ENCODE results near the gene CLBA1.
"Not testable (repeated sequence)": the region's sequence is repeated elsewhere in the genome, so short reads cannot be mapped to it uniquely, and the experiment has no call there.

CLBA1 gene

DNA sequence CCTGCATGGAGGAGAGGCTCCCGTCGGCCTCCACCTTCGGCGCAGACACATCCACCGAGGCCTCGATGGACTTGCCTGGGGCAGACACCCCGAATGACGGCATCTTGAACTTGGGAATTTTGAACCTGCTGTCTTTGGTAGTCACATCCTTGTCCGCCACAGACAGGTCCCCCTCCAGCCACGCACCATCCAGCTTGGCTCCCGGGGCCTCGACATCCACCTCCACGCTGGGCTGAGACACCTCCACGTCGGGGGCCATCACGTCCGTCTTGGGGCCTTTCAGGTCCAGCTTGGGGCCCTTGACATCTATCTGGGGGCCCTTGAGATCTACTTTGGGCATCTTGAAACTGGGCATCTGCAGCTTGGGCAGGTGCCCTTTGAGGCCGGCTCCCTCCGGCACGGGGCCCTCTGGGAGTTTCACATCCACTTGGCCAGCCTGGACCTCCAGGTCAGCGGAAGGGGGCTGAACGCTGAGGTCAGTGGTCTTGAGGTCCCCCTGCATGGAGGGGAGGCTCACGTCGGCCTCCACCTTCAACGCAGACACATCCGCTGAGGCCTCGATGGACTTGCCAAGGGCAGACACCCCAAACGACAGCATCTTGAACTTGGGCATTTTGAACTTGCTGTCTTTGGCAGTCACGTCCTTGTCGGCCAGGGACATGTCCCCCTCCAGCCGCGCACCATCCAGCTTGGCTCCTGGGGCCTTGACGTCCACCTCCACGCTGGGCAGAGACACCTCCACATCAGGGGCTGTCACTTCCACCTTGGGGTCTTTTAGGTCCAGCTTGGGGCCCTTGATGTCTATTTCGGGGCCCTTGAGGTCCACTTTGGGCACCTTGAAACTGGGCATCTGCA lies 37.5 kb upstream of the CLBA1 start:
- DNase-seq, result not testable (repeated sequence)

DNA sequence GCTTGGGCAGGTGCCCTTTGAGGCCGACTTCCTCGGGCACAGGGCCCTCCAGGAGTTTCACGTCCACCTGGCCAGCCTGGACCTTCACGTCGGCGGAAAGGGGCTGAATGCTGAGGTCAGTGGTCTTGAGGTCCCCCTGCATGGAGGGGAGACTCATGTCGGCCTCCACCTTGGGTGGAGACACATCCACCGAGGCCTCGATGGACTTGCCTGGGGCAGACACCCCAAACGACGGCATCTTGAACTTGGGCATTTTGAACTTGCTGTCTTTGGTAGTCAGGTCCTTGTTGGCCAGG lies 36.9 kb upstream of the CLBA1 start:
- DNase-seq, result no peak

DNA sequence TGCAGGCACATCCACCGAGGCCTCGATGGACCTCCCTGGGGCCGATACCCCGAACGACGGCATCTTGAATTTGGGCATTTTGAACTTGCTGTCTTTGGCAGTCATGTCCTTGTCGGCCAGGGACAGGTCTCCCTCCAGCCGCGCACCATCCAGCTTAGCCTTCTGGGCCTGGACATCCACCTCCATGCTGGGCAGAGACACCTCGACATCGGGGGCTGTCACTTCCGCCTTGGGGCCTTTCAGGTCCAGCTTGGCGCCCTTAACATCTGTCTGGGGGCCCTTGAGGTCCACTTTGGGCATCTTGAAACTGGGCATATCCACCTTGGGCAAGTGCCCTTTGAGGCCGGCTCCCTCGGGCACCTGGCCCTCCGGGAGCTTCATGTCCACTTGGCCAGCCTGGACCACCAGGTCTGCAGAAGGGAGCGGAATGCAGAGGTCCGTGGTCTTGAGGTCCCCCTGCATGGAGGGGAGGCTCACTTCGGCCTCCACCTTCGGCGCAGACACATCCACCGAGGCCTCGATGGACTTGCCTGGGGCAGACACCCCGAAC lies 36.1 kb upstream of the CLBA1 start:
- not testable (repeated sequence) for DNase-seq

DNA sequence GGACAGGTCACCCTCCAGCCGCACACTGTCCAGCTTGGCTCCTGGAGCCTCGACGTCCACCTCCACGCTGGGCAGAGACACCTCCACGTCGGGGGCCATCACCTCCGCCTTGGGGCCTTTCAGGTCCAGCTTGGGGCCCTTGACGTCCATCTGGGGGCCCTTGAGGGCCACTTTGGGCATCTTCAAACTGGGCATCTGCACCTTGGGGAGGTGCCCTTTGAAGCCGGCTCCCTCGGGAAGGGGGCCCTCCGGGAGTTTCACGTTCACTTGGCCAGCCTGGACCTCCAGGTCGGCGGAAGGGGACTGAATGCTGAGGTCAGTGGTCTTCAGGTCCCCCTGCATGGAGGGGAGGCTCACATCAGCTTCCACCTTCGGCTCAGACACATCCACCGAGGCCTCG lies 35.6 kb upstream of the CLBA1 start:
- DNase-seq, result no peak

DNA sequence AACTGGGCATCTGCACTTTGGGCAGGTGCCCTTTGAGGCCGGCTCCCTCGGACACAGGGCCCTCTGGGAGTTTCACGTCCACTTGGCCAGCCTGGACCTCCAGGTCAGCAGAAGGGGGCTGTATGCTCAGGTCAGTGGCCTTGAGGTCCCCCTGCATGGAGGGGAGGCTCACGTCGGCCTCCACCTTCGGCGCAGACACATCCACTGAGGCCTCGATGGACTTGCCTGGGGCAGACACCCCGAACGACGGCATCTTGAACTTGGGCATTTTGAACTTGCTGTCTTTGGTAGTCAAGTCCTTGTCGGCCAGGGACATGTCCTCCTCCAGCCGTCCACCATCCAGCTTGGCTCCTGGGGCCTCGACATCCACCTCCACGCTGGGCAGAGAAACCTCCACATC lies 34.9 kb upstream of the CLBA1 start:
- not testable (repeated sequence) for DNase-seq

DNA sequence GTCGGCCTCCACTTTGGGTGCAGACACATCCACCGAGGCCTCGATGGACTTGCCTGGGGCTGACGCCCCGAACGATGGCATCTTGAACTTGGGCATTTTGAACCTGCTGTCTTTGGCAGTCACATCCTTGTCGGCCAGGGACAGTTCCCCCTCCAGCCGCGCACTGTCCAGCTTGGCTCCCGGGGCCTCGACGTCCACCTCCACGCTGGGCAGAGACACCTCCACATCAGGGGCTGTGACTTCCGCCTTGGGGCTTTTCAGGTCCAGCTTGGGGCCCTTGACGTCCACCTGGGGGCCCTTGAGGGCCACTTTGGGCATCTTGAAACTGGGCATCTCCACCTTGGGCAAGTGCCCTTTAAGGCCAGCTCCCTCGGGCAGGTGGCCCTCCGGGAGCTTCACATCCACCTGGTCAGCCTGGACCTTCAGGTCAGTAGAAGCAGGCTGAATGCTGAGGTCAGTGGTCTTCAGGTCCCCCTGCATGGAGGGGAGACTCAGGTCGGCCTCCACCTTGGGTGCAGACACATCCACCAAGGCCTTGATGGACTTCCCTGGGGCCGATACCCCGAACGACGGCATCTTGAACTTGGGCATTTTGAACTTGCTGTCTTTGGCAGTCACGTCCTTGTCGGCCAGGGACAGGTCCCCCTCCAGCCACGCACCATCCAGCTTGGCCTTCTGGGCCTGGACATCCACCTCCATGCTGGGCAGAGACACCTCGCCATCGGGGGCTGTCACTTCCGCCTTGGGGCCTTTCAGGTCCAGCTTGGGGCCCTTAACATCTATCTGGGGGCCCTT lies 33.5 kb upstream of the CLBA1 start:
- not testable (repeated sequence) for DNase-seq

DNA sequence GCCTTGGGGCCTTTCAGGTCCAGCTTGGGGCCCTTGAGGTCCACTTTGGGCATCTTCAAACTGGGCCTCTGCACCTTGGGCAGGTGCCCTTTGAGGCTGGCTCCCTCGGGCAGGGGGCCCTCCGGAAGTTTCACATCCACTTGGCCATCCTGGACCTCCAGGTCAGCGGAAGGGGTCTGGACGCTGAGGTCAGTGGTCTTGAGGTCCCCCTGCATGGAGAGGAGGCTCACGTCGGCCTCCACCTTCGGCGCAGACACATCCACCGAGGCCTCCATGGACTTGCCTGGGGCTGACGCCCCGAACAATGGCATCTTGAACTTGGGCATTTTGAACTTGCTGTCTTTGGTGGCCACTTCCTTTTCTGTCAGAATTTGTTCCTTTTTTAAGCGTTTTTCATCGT lies 32.5 kb upstream of the CLBA1 start:
- DNase-seq, result no peak

DNA sequence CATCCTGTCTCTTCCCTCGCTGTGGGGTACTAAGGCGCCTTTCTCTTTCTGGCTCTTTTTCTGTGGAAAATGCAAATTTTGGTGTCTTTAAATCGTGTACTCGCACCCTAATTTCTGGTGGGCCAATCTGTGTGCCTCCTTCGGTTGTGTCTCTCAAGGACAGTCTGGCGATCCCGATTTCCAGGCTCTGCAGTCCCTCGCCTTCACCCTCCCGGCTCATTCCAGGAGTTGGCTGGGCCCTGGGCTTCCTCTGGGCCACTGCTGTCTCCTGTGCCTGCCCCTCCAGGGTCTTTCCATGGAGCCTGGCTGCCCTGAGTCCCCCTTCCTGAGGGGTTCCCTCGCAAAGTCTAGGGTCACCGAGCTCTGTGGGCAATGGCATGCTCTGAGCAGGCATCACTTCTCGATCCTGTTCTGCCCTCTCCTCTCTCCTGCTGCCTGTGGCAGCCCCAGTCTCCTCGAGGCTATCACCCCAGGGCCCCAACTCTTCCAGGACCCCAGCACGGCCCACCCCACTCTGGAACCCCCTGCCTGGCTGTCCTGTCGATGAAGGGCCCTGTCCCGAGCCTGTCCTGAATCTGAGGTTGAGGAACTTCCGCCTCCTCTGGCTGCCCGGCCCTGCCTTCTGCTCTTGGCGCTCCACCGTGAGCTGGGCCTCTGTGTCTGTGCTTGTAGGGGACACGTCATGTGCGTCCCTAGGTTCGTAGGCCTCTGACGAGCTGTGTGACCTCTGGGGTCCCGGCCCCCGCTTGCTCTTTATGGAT lies 31.5 kb upstream of the CLBA1 start:
- DNase-seq, result no peak

DNA sequence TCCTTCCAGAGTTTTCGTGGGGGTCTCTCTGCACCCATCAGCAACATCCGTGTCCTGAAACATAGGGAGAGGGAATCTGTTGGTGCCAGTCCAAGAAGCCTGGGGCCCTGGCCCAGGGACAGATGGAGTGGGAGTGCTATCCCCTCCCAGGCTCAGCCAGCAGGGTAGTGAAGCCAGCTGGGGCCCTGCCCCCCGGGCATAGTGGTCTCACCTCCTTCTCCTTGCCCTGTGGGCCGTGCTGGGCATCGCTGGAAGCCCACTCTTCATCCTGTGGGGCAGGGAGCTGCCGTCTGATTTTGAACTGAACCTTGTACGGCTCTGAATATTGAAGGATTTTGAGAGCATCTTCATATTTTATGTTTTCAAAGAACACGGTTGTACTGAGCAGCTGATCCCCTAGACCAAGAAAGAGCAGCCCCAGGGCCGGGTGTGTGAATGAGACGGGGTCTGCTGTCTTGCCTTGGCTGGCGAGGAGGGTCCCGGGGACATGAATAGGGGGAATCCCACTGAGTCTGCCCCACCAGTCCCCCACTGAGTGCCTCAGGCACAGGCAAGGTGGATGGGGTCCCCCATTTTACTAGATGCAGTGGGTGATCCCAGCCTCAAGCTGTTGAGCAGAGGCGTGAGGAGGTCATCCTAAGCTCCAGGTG lies 30.7 kb upstream of the CLBA1 start:
- no peak for DNase-seq

DNA sequence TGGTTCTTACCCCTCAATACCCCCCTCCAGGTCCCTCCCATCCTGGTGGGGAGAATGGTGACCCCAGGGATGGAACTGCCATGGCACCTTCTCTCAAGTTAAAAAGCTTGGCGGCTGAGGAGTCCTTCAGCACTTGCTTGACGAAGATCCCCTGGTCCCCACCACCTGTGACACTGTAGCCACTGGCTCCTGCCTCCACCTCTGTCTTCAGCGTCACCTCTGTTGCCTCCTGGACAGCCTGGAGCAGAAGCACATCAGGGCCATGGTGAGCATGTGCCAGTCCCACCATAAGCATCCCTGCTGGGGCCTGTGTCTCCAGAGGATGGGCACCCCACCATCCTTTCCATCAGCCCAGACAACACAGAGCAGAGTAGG lies 30.2 kb upstream of the CLBA1 start:
- no peak for DNase-seq

DNA sequence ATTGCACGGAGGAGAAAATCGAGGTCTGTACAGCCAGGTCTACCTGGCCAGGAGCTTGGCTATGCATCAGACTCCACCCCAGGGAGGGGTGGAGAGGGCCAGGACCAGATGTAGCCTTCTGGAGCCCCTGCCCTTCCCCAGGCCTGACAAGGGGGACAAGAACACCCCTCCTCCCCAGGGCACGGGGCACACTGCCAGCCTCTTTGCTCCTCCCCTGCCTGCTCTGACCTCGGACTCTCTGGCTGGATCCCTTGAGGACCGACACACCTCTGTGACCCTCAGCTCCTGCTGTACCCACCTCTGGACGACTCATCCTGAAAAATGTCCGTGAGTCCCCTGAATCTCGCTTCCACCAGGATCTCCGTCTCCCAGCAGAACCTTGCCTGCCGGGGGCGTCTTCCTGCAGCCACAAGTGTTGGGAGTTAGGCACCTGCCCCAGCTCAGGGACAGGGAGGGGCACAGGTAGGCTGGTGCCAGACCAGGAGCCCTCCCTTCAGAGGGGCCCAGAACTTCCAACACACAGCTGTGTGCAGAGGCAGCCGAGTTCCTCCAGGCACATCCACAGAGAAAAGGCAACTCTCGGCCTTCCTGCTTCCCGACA lies 29.2 kb upstream of the CLBA1 start:
- no peak for DNase-seq

DNA sequence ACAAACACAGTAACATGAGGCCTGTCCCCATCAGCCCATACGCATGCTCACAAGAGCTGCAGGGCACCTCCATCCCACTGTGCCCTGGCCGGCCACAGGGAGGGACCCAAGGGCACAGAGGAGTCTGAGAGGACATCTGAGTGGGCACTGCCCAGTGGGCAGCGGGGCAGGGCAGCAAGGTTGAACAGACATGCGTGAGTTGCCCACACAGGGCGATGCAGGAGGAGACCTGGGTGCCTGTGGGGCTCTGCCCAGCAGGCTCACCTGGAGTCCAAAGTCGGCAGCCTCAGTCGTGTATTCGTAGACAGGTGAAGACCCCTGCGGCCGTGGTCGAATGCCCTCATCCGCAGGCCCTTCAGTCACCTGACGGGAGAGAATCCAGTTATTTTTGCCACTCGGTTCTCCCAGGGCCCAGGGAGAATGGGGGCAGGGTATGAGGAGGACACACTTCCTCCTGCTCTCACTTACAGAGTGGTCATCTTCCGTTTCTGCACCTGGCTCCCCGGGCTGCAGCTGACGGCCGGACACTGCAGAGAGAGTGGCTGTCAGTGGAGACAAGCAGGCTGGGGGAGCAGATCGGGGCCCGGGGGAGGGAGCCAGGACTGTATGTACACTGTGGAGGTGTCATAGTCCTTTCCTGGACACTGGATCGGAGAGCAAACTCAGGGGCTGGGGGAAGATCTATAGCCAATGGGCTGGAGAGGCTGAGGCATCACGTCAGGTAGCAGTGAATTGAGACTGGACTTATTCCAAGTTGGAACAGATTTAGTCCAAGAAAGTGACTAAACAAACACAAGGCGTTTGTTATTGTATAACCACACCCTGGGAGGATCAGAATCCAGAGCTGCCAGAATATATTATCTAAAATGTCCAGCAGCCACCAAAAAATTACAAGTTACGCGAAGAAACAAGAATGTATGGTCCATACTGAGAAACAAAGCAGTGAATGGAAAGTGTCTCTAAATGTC lies 28.2 kb upstream of the CLBA1 start:
- DNase-seq, result no peak

DNA sequence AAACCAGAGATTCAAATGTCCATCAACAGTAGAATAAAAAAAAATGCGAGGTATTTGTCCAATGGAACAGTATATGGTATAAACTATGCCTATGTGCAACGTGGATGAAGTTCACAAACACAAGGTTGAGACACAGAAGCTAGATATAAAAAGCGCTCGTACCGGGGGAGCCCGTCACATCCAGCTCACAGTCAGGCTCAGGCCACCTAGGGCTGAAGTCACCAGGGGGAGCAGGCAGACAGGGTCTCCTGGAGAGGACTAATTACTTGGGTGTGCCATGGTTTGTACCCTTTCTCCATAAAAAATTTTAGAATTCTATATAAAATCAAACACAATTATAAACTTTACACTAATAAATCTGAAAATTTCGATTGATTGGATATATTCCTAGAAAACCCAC lies 21.0 kb upstream of the CLBA1 start:
- no peak for DNase-seq

DNA sequence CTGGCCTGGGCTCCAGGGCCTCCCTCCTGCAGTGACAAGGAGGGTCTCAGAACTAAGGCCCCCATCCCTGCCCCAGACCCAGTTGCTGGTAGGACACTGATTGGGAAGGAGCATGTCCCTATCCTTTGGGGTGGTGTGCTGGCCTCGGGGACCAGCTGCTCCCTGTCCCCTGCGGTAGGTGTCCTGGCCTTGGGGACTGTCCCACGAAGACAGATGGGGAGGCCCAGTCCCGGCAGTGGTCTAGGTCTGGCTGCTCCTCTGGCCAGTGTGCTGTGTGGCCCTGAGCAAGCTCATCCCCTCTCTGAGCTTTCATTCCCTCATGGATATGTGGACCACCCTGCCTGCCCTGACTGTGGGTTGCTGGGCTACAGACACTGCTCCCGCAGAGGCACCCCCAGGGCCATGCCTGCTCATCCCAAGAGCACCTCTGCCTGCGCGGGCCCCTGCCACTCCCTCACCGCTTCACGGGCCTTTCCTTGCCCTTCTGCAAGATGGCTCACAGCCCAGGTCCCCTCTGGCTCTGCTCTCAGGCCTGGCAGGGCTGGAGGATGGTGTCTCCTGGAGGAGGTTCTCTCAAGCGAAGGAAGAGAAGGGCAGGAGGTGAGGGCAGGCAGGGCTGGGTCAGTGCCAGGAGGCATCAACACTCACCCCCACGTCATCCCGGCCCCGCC lies 19.9 kb upstream of the CLBA1 start:
- DNase-seq, result no peak

DNA sequence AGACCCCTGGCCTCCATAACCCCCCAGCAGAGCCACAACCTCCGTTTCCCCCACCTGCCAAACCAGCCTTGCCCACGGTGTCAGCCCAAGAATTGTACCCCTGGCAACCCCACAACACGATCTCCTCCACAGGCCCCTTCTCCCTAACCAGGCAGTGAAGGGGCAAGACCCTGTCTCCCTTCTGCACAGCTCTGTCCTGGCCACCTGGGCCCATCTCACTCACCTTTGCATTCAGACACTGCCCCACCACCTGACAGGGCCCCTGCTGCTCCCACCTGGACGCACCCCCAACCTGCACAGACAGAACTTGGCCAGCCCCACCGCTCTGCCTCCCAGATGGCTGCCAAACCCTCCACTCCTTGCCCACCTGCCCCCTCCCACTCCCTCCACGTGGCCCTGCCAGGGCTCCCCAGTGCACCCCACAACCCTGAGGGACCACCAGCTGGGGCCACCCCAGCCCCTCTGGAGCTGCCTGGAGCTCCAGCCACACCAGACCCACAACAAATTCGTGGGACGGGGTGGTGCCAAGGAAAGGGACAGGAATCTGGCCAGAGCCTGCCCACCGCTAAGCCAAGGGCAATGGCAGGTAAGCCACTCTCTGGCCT lies 19.2 kb upstream of the CLBA1 start:
- no peak for DNase-seq

DNA sequence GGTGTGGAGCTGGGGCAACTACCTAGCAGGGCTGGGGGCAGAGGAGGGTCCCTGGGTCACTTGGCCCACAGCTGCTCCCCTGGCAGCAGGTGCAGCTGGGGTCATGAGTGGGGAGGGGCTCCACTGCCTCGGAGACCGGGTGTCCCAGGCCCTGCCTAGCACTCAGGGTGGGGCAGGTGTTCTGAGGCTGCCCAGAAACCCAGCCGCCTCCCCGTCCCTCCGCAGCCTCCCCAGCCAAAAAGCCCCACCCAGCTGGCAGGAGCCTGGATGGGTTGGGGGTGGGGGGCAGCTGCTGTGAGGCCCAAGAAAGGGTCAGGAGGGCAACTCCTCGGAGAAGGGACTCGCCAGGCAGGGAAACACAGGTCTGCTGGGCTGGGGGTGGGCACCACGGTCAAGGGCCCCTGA lies 18.6 kb upstream of the CLBA1 start:
- no peak for DNase-seq

DNA sequence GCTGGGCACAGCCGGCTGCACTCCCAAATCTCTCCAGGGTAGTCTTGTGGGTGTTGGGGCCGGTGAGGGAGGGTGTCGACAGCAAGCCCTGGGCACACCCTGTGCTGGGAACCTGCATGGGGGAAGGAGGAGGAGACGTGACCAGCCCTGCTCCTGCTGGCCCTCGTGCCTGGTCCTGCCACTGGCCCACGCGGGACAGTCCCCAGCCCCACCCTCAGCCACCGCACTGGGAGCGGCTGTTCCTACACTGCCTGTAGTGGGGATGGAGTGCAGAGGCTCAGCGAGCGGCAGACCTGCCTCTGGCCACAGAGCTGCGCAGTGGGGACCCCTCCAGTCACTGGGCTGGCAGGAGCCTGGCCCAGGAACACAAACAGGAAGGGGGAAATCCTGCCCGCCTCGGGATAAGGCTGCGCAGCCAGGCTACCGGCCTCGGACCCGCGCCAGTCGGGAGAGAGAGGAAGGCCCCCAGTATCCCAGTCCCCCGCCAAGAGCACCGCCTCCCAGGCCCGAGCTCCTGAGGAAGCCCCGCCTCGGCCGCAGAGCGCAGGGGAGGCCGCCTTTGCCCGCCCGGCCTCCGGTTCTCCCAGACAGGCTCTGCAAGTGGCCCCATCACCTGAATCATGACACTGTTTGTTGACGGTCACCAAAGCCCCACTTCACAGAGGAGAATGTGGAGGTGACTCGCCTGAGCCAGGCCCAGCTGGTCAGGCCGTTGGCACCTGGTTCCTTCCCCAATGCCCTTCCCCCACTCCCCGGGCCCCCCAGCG lies 18.0 kb upstream of the CLBA1 start:
- peak in 1 of 2 experiments; percentile 78 for DNase-seq

DNA sequence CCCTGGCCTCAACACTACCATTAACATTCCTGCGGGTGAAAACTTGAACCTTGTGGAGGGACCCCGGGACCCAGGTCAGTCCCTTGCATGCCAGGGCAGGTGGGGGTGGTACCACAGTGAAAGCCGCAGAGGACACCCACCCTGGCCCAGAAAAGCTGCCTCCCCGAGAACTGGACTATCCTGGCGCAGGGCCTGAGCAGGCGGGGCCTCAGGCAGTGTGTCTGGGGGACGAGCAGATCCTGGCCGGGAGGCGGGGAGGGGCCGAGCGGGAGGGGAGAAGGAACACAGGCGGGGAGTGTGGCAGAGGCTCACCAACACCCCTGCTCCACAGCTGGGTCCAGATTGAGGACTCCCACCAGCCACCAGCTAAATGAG lies 17.4 kb upstream of the CLBA1 start:
- DNase-seq, result peak; percentile 73 to 93
